ENCODE measurements around the gene RGMA. TPM values are rescaled to one million over a fixed set of nuclear protein-coding genes. Genes with fewer than 3 reads are reported as not detected.
"Not testable (repeated sequence)": the region's sequence is repeated elsewhere in the genome, so short reads cannot be mapped to it uniquely, and the experiment has no call there.

Gene RGMA
- total and polyA plus RNA-seq, 2 donors (not counting 3 experiments of a cell fraction or from before 2014, with no cell fraction given): 0.06 to 0.13 TPM

DNA sequence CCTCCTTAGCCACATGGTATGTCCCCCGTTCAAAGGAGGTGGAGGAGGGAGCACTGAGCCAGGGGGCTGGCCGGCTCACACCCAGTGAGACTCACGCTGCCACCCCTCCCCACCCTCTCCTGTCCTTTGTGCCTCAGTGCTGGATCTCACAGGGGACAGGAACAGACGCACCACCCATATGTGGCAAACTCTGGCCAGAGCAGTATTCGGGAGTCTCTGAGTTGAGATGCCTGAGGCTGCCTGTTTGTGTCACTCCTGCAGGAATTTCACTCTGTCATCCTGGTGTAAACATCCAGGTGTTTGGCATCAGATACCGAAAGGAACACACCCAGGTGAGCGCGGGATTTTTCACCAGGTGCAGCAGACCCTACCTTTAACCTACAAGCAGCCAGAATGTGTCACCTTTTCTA is 25.7 kb downstream of the RGMA start:
- H3K9ac ChIP-seq (replicated peaks; ENCODE audit: extremely low read depth, insufficient read depth, low read length): no peak overlapping the region
- H4K20me1 ChIP-seq (replicated peaks; ENCODE audit: control insufficient read depth, extremely low read depth, insufficient read depth, low read length): no peaks in the 10 kb centered on the region
- BruUV-seq (replicated peaks): no TSS peak
- H3K79me2 ChIP-seq (ENCODE audit: control insufficient read depth, insufficient read depth, low read length): no peaks in the 10 kb centered on the region
- no peaks in the 10 kb centered on the region for H3K4me1 ChIP-seq (ENCODE audit: control insufficient read depth, extremely low read depth, insufficient read depth, low read length)
- H3K27ac ChIP-seq (ENCODE audit: insufficient read depth, low read depth, low read length): no peak overlapping the region
- no peaks in the 10 kb centered on the region for H3K27me3 ChIP-seq (ENCODE audit: control insufficient read depth in 2 of 2, insufficient read depth in 2 of 2, low read length in 2 of 2)
- TF ChIP-seq MYC (IDR thresholded peaks at IDR 0.05; ENCODE audit: low read depth, low read length) (no peak), GATA2 (IDR thresholded peaks at IDR 0.05; ENCODE audit: insufficient read depth, insufficient read length, low read depth, low read length) (no peak), POLR2A (IDR thresholded peaks at IDR 0.05; ENCODE audit: low read depth, low read length) (no peak), MAX (IDR thresholded peaks at IDR 0.05; ENCODE audit: insufficient read depth, insufficient read length) (no peak), EZH2 (IDR thresholded peaks at IDR 0.05; ENCODE audit: borderline replicate concordance, low read depth, low read length, severe bottlenecking) (no peak), CTCF (IDR thresholded peaks at IDR 0.05; ENCODE audit: extremely low read depth in 1 of 2, insufficient read depth in 1 of 2, low read depth in 1 of 2, low read length in 2 of 2) (no peak), FOS (IDR thresholded peaks at IDR 0.05; ENCODE audit: borderline replicate concordance, insufficient read depth, low read length) (no peak), POLR2AphosphoS5 (IDR thresholded peaks at IDR 0.05; ENCODE audit: insufficient read depth, low read depth, low read length) (no peak), JUN (IDR thresholded peaks at IDR 0.05; ENCODE audit: borderline replicate concordance, insufficient read depth, insufficient read length, low read depth) (no peak)
- CTCF ChIA-PET: no interaction called here
- H3K36me3 ChIP-seq (ENCODE audit: control insufficient read depth in 2 of 2, extremely low read depth in 1 of 2, insufficient read depth in 2 of 2, low read length in 2 of 2): no peaks in the 10 kb centered on the region
- H3K9me1 ChIP-seq (replicated peaks; ENCODE audit: control insufficient read depth, extremely low read depth, insufficient read depth, low read length): no peaks in the 10 kb centered on the region
- FAIRE-seq (no peak), DNase-seq (ENCODE audit: low read depth, low spot score) (no peak)
- no peaks in the 10 kb centered on the region for H3K9me3 ChIP-seq (replicated peaks; ENCODE audit: control insufficient read depth, insufficient read depth, low read length)
- dilution Hi-C loops (cut with MboI; ENCODE audit: extremely low pct_ligation_motif_present, low sequenced_read_pairs) (no loop called here), intact Hi-C loops (cut with micrococcal nuclease) (no loop called here)
- H3K4me3 ChIP-seq (replicated peaks in 1 of 3; ENCODE audit: insufficient read depth in 1 of 3, low read depth in 1 of 3, low read length in 3 of 3): no peak overlapping the region
- POLR2A ChIA-PET: no interaction called here
- no peak overlapping the region for H2AFZ ChIP-seq (ENCODE audit: low read depth, low read length)
- H3K4me2 ChIP-seq (ENCODE audit: insufficient read depth, low read length): no peak overlapping the region

GRCh38 chr15:93062628-93063261 is 26.3 kb downstream of the RGMA start:
- H3K27ac ChIP-seq (ENCODE audit: insufficient read depth, low read depth, low read length); H3K27me3 ChIP-seq (ENCODE audit: control insufficient read depth in 2 of 2, insufficient read depth in 2 of 2, low read length in 2 of 2); H2AFZ ChIP-seq (ENCODE audit: low read depth, low read length); CTCF ChIA-PET; H3K9me1 ChIP-seq (replicated peaks; ENCODE audit: control insufficient read depth, extremely low read depth, insufficient read depth, low read length); H3K9me3 ChIP-seq (replicated peaks; ENCODE audit: control insufficient read depth, insufficient read depth, low read length); intact Hi-C loops (cut with micrococcal nuclease); H3K9ac ChIP-seq (replicated peaks; ENCODE audit: extremely low read depth, insufficient read depth, low read length); H4K20me1 ChIP-seq (replicated peaks; ENCODE audit: control insufficient read depth, extremely low read depth, insufficient read depth, low read length); H3K4me1 ChIP-seq (ENCODE audit: control insufficient read depth, extremely low read depth, insufficient read depth, low read length); H3K4me3 ChIP-seq (replicated peaks in 1 of 3; ENCODE audit: insufficient read depth in 1 of 3, low read depth in 1 of 3, low read length in 3 of 3); DNase-seq (ENCODE audit: low read depth, low spot score); POLR2A ChIA-PET; FAIRE-seq; H3K79me2 ChIP-seq (ENCODE audit: control insufficient read depth, insufficient read depth, low read length); BruUV-seq (replicated peaks); H3K36me3 ChIP-seq (ENCODE audit: control insufficient read depth in 2 of 2, extremely low read depth in 1 of 2, insufficient read depth in 2 of 2, low read length in 2 of 2); H3K4me2 ChIP-seq (ENCODE audit: insufficient read depth, low read length); dilution Hi-C loops (cut with MboI; ENCODE audit: extremely low pct_ligation_motif_present, low sequenced_read_pairs): not testable (repeated sequence)
